NCI-H526 treated with DMSO at 0.1 percent for 48 hours (cell line): ENCODE data around the gene C5AR1.
"Not testable (repeated sequence)": the region's sequence is repeated elsewhere in the genome, so short reads cannot be mapped to it uniquely, and the experiment has no call there.

Source experiments
- DNase-seq: peaks from one replicate; lab custom pipeline; 2025; lab: John Stamatoyannopoulos, UW

The C5AR1 gene

DNA sequence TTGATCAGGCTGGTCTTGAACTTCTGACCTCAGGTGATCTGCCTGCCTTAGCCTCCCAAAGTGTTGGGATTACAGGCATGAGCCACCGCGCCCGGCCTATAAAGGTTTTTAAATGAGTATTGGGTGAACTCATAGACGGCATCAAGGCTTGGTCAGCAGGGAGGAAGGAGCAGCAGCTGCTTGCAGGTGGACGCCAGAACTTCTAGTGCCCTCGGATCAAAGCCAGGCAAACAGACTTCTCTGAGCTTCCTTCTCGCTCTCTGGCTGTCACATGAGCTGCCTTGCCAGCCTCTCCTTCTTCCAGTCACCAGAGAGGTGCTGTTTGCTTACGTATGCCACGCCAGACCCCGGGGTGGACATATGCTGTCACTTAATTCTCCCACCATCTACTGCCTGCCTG lies 55.8 kb downstream of the C5AR1 start:
- DNase-seq: not testable (repeated sequence)

DNA sequence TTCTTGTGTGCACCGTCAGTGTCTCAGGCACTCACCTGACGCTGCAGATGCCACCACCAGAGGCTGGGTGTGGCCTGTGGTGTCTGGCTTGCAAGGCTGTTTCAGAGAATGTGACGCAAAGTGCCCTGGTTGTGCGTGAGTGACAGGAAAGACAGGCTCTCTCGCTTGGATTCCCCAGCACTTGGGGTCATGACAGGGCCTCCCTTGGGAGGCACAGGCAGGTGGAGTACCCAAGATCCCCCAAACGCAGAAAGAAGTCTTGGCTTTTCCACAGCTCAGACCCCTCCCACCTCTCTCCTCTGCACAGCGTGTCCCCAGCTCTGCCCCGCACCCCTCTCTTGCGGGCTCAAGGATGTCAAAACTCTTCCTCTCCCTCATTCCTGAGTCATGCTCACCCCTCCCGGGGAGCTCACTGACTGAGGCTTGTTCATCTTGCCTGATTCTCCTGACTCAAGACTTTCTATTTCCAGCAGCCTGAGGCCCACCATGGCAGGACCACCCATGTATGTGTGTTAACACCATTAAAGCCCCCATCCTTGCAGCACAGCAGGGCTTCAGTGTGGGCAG lies 60.5 kb downstream of the C5AR1 start:
- DNase-seq: no peak

DNA sequence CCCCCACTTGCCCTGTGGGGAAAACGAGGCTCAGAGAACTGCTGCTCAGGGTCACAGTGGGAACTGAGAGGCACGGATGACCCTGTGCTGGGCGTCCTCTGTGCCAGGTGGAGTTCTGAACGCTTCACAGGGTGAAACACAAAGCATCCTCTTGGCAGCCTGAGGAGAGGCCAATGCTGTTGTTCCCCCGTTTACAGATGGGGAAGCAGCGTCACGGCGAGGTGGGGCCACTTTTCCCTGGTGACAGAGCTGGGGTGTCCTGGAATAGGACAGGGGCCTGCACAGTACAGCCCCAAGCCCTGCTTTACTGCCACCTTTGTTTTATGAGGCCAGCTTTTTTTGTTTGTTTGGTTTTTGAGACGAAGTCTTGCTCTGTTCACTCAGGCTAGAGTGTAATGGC lies 61.6 kb downstream of the C5AR1 start:
- no peak for DNase-seq
